ENCODE results near the gene SLC35C1. TPM values are rescaled to one million over a fixed set of nuclear protein-coding genes. Genes with fewer than 3 reads are reported as not detected.

Gene SLC35C1
- total and polyA plus RNA-seq, 5 experiments from 2014 or later: 5.6 to 12.3 (median 10.0) TPM

- Mint-ChIP-seq H3K4me3 (no peak overlapping the region), H3K9me3 (peaks cover 0 to 8% (median 0%) of the 10 kb centered on the region in 9 donors), H3K36me3 (no peaks in the 10 kb centered on the region), H3K27ac (no peak overlapping the region), H3K27me3 (peaks cover 0 to 6% (median 1%) of the 10 kb centered on the region in 5 donors), H3K4me1 (no peaks in the 10 kb centered on the region)
- ATAC-seq: no peak
- DNase-seq: no peak
- POLR2A ChIA-PET: no interaction called here
Measured at GRCh38 chr11:45796461-45796861, 8.5 kb upstream of the SLC35C1 start.

DNA sequence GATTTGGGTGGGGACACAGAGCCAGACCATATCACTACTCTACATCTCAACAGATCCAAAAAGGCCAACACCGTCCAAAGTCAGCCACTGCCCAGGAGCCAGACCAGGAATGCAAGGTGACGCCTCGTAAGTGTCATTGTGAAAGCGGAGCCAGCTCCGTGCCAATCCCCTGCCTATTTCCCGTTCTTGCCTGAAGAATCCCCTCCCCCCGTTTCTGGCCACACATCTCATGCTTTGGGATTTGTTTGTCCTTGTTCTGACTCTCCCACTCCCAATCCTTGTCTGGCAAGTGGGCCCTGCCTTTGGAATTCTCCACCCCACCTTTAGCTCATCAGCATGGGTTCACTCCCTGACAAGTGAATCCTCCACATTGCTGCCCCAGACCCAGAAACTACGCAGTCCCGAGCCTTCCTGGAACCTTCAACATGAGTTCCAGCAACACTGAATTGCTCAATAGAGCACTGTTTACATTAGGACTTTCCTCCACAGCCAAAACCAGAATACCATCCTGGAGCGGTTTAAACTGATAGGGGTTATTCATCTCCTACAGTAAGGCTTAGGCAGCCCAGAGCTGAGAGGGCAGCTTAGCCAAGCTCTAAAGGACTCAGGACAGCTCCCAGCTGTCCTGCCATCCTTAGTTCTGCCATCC lies 6.0 kb upstream of the SLC35C1 start:
- no peak overlapping the region for H3K4me3 Mint-ChIP-seq
- H3K36me3 Mint-ChIP-seq: no peaks in the 10 kb centered on the region
- POLR2A ChIA-PET: interaction anchor here (0.6 to 0.7 kb wide), 2 partner anchors 43 to 495 kb away, joined by 3 to 8 read pairs; no protein-coding TSS in a partner anchor
- peaks cover 0 to 8% (median 0%) of the 10 kb centered on the region in 9 donors for H3K9me3 Mint-ChIP-seq
- H3K27me3 Mint-ChIP-seq: no peaks in the 10 kb centered on the region
- H3K4me1 Mint-ChIP-seq: peaks cover 0 to 5% (median under 1%) of the 10 kb centered on the region in 4 donors
- DNase-seq (no peak), ATAC-seq (no peak)
- H3K27ac Mint-ChIP-seq: peak overlapping the region in 1 of 10 donors; percentile 20

GRCh38 chr11:45799562-45799961 lies 5.4 kb upstream of the SLC35C1 start:
- no peak overlapping the region for H3K4me3 Mint-ChIP-seq
- H3K4me1 Mint-ChIP-seq: peaks cover 0 to 5% (median under 1%) of the 10 kb centered on the region in 4 donors
- ATAC-seq: no peak
- no peaks in the 10 kb centered on the region for H3K27me3 Mint-ChIP-seq
- POLR2A ChIA-PET: interaction anchor here (0.6 to 0.7 kb wide), 2 partner anchors 44 to 495 kb away, joined by 3 to 8 read pairs; no protein-coding TSS in a partner anchor
- H3K27ac Mint-ChIP-seq: peak overlapping the region in 1 of 10 donors; percentile 19
- peaks cover 0 to 8% (median 0%) of the 10 kb centered on the region in 9 donors for H3K9me3 Mint-ChIP-seq
- H3K36me3 Mint-ChIP-seq: no peaks in the 10 kb centered on the region
- DNase-seq: no peak

- Mint-ChIP-seq H3K27me3 (no peaks in the 10 kb centered on the region), H3K9me3 (peaks cover 0 to 8% (median 0%) of the 10 kb centered on the region in 9 donors), H3K4me3 (no peak overlapping the region), H3K36me3 (no peaks in the 10 kb centered on the region), H3K4me1 (peaks cover 0 to 6% (median 3%) of the 10 kb centered on the region in 4 donors), H3K27ac (no peak overlapping the region)
- ATAC-seq (no peak), DNase-seq (no peak)
- POLR2A ChIA-PET: no interaction called here
Measured at GRCh38 chr11:45800261-45800660, 4.7 kb upstream of the SLC35C1 start.

- no peak overlapping the region for H3K4me3 Mint-ChIP-seq
Measured at GRCh38 chr11:45801723-45802315, 3.1 kb upstream of the SLC35C1 start.

GRCh38 chr11:45802531-45803317 lies 2.2 kb upstream of the SLC35C1 start:
- peak overlapping the region; percentile 39 to 98 (median 55) for H3K4me3 Mint-ChIP-seq
- no peaks in the 10 kb centered on the region for H3K27me3 Mint-ChIP-seq
- H3K36me3 Mint-ChIP-seq: no peaks in the 10 kb centered on the region
- DNase-seq: no peak
- H3K4me1 Mint-ChIP-seq: peaks cover 9 to 29% (median 26%) of the 10 kb centered on the region in 4 donors
- H3K27ac Mint-ChIP-seq: peak overlapping the region in 7 of 10 donors; percentile 37 to 82 (median 69)
- H3K9me3 Mint-ChIP-seq: peaks cover 0 to 8% (median 0%) of the 10 kb centered on the region in 9 donors
- no peak for ATAC-seq
- POLR2A ChIA-PET: no interaction called here

More at GRCh38 chr11:45801723-45802315, 3.1 kb upstream of the SLC35C1 start:
- DNase-seq (no peak), ATAC-seq (no peak)
- H3K36me3 Mint-ChIP-seq: no peaks in the 10 kb centered on the region
- no peaks in the 10 kb centered on the region for H3K27me3 Mint-ChIP-seq
- peaks cover 0 to 8% (median 0%) of the 10 kb centered on the region in 9 donors for H3K9me3 Mint-ChIP-seq
- POLR2A ChIA-PET: interaction anchor here (0.9 kb wide), 1 partner anchor 116 kb away, joined by 3 read pairs; the partner anchor contains the start of gene PEX16
- peak overlapping the region in 3 of 10 donors; percentile 6 to 21 (median 15) for H3K27ac Mint-ChIP-seq
- peaks cover 6 to 20% (median 17%) of the 10 kb centered on the region in 4 donors for H3K4me1 Mint-ChIP-seq

- POLR2A ChIA-PET: interaction anchor here (1.6 to 2.3 kb wide), 3 partner anchors 33 to 42 kb away, joined by 4 to 20 read pairs (median 9); partner anchors contain the start of gene CRY2
- Mint-ChIP-seq H3K27me3 (no peaks in the 10 kb centered on the region), H3K4me1 (peaks cover 14 to 43% (median 41%) of the 10 kb centered on the region in 4 donors), H3K27ac (peak overlapping the region; percentile 72 to 96 (median 90)), H3K9me3 (peaks cover 0 to 8% (median 0%) of the 10 kb centered on the region in 9 donors), H3K4me3 (peak overlapping the region; percentile 87 to 98 (median 92)), H3K36me3 (peaks cover 0 to 5% (median 0%) of the 10 kb centered on the region in 3 donors)
- ATAC-seq: peak; percentile 38 to 57
- peak; percentile 37 to 81 (median 59) for DNase-seq
Measured at GRCh38 chr11:45803971-45804760, 783 bp upstream of the SLC35C1 start.

GRCh38 chr11:45805305-45806071 lies 539 bp downstream of the SLC35C1 start:
- Mint-ChIP-seq H3K27ac (peak overlapping the region; percentile 86 to 96 (median 92)), H3K4me1 (peaks cover 20 to 53% (median 52%) of the 10 kb centered on the region in 4 donors), H3K27me3 (no peaks in the 10 kb centered on the region), H3K36me3 (peaks cover 0 to 7% (median 0%) of the 10 kb centered on the region in 3 donors), H3K9me3 (peaks cover 0 to 6% (median 0%) of the 10 kb centered on the region in 9 donors), H3K4me3 (peak overlapping the region; percentile 89 to 98 (median 92))
- DNase-seq: peak in 1 of 10 donors; percentile 69
- ATAC-seq: peak; percentile 44 to 56
- POLR2A ChIA-PET: interaction anchor here (0.6 to 2.3 kb wide), 4 partner anchors 8 to 41 kb away, joined by 4 to 20 read pairs (median 6); partner anchors contain the start of gene CRY2

GRCh38 chr11:45806072-45806933 lies 1.4 kb downstream of the SLC35C1 start:
- DNase-seq (peak in 1 of 10 donors; percentile 2), ATAC-seq (no peak)
- Mint-ChIP-seq H3K4me3 (peak overlapping the region; percentile 89 to 98 (median 92)), H3K36me3 (peaks cover 0 to 15% (median 0%) of the 10 kb centered on the region in 3 donors), H3K27ac (peak overlapping the region; percentile 79 to 96 (median 88)), H3K9me3 (no peaks in the 10 kb centered on the region), H3K4me1 (peaks cover 22 to 55% (median 53%) of the 10 kb centered on the region in 4 donors), H3K27me3 (no peaks in the 10 kb centered on the region)
- POLR2A ChIA-PET: interaction anchor here (0.6 to 0.9 kb wide), 2 partner anchors 8 kb away, joined by 3 to 4 read pairs; no protein-coding TSS in a partner anchor
